CD4-positive, CD25-positive, alpha-beta regulatory T cell (primary cell): ENCODE measurements around the gene NPFF. TPM values are rescaled to one million over a fixed set of nuclear protein-coding genes. Genes with fewer than 3 reads are reported as not detected.

Experiments
- polyA plus RNA-seq, 4 donors: library from polyadenylated mRNA; unstranded; fragments of 300-500 nt; fragmentation: Illumina TruSeq; gene quantifications; one replicate each; pipeline ENCODE4 v1.2.3, GENCODE V29; 2021
- total RNA-seq: library from RNA; stranded (reverse); gene quantifications from one replicate; pipeline ENCODE4 v1.2.3, GENCODE V29; 2022

The NPFF gene
- total and polyA plus RNA-seq, 5 donors from 2014 or later = not detected

Other genes starting within 250 kb of the NPFF start
- 2.7 TPM for gene ESPL1, start 239.2 kb downstream of the NPFF start, total RNA-seq
- under 1 TPM in 3 of 4 donors, not detected in 1; 0.05 to 0.24 (median 0.11) TPM for gene ESPL1, start 239.2 kb downstream of the NPFF start, polyA plus RNA-seq
- gene PFDN5, start 211.9 kb downstream of the NPFF start, total RNA-seq = 506 TPM
- 1,000 to 10,000 TPM; 1,352 to 1,800 (median 1,601) TPM for gene PFDN5, start 211.9 kb downstream of the NPFF start, polyA plus RNA-seq
- 33.9 TPM for gene MYG1, start 207.8 kb downstream of the NPFF start, total RNA-seq
- gene MYG1, start 207.8 kb downstream of the NPFF start, polyA plus RNA-seq = 10 to 100 TPM; 85.0 to 98.1 (median 94.4) TPM
- 36.8 TPM for gene AAAS, start 185.9 kb downstream of the NPFF start, total RNA-seq
- 10 to 100 TPM; 34.0 to 45.9 (median 37.8) TPM for gene AAAS, start 185.9 kb downstream of the NPFF start, polyA plus RNA-seq
- not detected for gene SP7, start 171.1 kb downstream of the NPFF start, total RNA-seq
- under 1 TPM in 1 of 4 donors, not detected in 3; 0.07 TPM for gene SP7, start 171.1 kb downstream of the NPFF start, polyA plus RNA-seq
- 79.0 TPM for gene SP1, start 127.3 kb downstream of the NPFF start, total RNA-seq
- gene SP1, start 127.3 kb downstream of the NPFF start, polyA plus RNA-seq = 1 to 10 TPM; 8.1 to 9.3 (median 8.2) TPM
- not detected for gene AMHR2, start 83.6 kb downstream of the NPFF start, total RNA-seq
- gene AMHR2, start 83.6 kb downstream of the NPFF start, polyA plus RNA-seq = not detected
- gene PRR13, start 65.8 kb downstream of the NPFF start, total RNA-seq = 187 TPM
- 100 to 1,000 TPM; 525 to 639 (median 574) TPM for gene PRR13, start 65.8 kb downstream of the NPFF start, polyA plus RNA-seq
- gene PCBP2, start 55.4 kb downstream of the NPFF start, total RNA-seq = 931 TPM
- gene PCBP2, start 55.4 kb downstream of the NPFF start, polyA plus RNA-seq = 100 to 1,000 TPM; 113 to 150 (median 134) TPM
- 31.5 TPM for gene MAP3K12, start 8.0 kb downstream of the NPFF start, total RNA-seq
- 1 to 10 TPM; 3.8 to 4.6 (median 4.4) TPM for gene MAP3K12, start 8.0 kb downstream of the NPFF start, polyA plus RNA-seq
- 25.1 TPM for gene TARBP2, start 6.2 kb downstream of the NPFF start, total RNA-seq
- 10 to 100 TPM; 22.5 to 29.1 (median 25.6) TPM for gene TARBP2, start 6.2 kb downstream of the NPFF start, polyA plus RNA-seq
- 41.0 TPM for gene ATF7, start 118.9 kb upstream of the NPFF start, total RNA-seq
- gene ATF7, start 118.9 kb upstream of the NPFF start, polyA plus RNA-seq = 10 to 100 TPM; 11.6 to 16.7 (median 14.3) TPM
- 228 TPM for gene ATP5MC2, start 168.6 kb upstream of the NPFF start, total RNA-seq
- 100 to 1,000 TPM; 577 to 700 (median 672) TPM for gene ATP5MC2, start 168.6 kb upstream of the NPFF start, polyA plus RNA-seq
- gene CALCOCO1, start 220.0 kb upstream of the NPFF start, total RNA-seq = 209 TPM
- gene CALCOCO1, start 220.0 kb upstream of the NPFF start, polyA plus RNA-seq = 100 to 1,000 TPM in 3 of 4 donors, 10 to 100 TPM in 1; 91.5 to 119 (median 112) TPM
- gene CISTR, start 244.5 kb upstream of the NPFF start, total RNA-seq = not detected
- not detected for gene CISTR, start 244.5 kb upstream of the NPFF start, polyA plus RNA-seq